ENCODE results near the gene SLC26A1. TPM values are rescaled to one million over a fixed set of nuclear protein-coding genes. Genes with fewer than 3 reads are reported as not detected.

SLC26A1 gene
- total RNA-seq, 1 donor from 2014 or later: not detected

GRCh38 chr4:1009542-1010394 lies 16.6 kb upstream of the SLC26A1 start:
- peaks cover 9% of the 10 kb centered on the region for H3K9me3 Mint-ChIP-seq
- Histone ChIP-seq H2AFZ (replicated peaks) (peak overlapping the region; percentile 97), H3K9ac (no peak overlapping the region), H3K4me2 (peak overlapping the region; percentile 95), H3K4me1 (peaks cover 19% of the 10 kb centered on the region), H4K20me1 (ENCODE audit: low read depth) (peaks cover 36% of the 10 kb centered on the region), H3K9me3 (ENCODE audit: low read depth) (no peaks in the 10 kb centered on the region), H3K27me3 (peaks cover 75% of the 10 kb centered on the region), H3K27ac (no peak overlapping the region), H3K4me3 (peak overlapping the region; percentile 84), H3K36me3 (no peaks in the 10 kb centered on the region), H3K79me2 (ENCODE audit: low read depth) (no peaks in the 10 kb centered on the region), H3F3A (ENCODE audit: low read depth) (peaks cover 41% of the 10 kb centered on the region)
- H3K4me3 Mint-ChIP-seq: peak overlapping the region; percentile 73
- TF ChIP-seq, protein P1, sequence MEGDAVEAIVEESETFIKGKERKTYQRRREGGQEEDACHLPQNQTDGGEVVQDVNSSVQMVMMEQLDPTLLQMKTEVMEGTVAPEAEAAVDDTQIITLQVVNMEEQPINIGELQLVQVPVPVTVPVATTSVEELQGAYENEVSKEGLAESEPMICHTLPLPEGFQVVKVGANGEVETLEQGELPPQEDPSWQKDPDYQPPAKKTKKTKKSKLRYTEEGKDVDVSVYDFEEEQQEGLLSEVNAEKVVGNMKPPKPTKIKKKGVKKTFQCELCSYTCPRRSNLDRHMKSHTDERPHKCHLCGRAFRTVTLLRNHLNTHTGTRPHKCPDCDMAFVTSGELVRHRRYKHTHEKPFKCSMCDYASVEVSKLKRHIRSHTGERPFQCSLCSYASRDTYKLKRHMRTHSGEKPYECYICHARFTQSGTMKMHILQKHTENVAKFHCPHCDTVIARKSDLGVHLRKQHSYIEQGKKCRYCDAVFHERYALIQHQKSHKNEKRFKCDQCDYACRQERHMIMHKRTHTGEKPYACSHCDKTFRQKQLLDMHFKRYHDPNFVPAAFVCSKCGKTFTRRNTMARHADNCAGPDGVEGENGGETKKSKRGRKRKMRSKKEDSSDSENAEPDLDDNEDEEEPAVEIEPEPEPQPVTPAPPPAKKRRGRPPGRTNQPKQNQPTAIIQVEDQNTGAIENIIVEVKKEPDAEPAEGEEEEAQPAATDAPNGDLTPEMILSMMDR (IDR thresholded peaks at IDR 0.05): peak; percentile 35
- TF ChIP-seq EZH2phosphoT487 (IDR thresholded peaks at IDR 0.05) (no peak), EZH2 (IDR thresholded peaks at IDR 0.05) (no peak)
- H3K27me3 Mint-ChIP-seq (ENCODE audit: insufficient read depth, low read depth): peaks cover 50% of the 10 kb centered on the region
- peaks cover 18% of the 10 kb centered on the region for H3K4me1 Mint-ChIP-seq
- peaks cover 2% of the 10 kb centered on the region for H3K36me3 Mint-ChIP-seq
- no peak overlapping the region for H3K27ac Mint-ChIP-seq
- peak; percentile 83 for DNase-seq (ENCODE audit: low spot score)

DNA sequence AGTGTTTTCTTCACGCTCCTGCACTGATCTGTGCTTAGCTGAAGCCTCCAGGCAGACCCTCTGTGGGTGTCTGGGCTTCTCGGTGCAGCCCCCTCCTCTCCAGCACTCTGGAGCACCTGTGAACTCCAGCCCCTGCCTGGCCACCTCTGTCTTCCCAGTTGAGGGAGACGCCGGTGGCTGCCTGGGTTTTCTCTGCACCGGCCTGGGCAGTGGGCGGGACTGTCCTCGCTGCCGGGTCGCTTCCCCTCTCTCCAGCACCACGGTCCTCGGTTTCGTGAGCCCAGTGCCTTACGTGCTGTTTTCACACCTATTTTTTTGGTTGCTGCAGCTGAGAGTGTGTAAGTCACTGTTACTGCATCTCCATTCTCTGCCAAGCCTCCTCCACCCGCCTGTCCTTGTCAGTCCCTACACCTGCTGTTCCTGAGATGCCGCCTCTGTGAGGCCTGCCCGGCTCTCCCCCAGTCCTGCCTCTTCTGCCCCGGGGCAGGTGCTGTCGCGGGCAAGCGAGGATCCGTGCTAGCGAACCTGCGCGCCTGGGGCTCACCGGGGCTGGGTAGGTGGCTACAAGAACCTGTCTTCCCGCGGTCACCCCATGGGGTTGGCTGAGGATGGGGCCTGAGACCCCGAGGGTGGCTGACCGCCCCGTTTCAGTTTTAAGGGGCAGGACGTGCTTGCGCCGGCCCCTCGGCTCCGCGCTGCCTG lies 15.8 kb upstream of the SLC26A1 start:
- Histone ChIP-seq H3K9ac (no peak overlapping the region), H3K36me3 (no peaks in the 10 kb centered on the region), H3K9me3 (ENCODE audit: low read depth) (no peaks in the 10 kb centered on the region), H3K4me2 (peak overlapping the region; percentile 95), H4K20me1 (ENCODE audit: low read depth) (peaks cover 29% of the 10 kb centered on the region), H3K79me2 (ENCODE audit: low read depth) (no peaks in the 10 kb centered on the region), H3K4me3 (peak overlapping the region; percentile 84), H3K27me3 (peaks cover 83% of the 10 kb centered on the region), H3K4me1 (peaks cover 12% of the 10 kb centered on the region), H3K27ac (no peak overlapping the region), H3F3A (ENCODE audit: low read depth) (peaks cover 34% of the 10 kb centered on the region), H2AFZ (replicated peaks) (peak overlapping the region; percentile 97)
- H3K4me1 Mint-ChIP-seq: peaks cover 14% of the 10 kb centered on the region
- peaks cover 58% of the 10 kb centered on the region for H3K27me3 Mint-ChIP-seq (ENCODE audit: insufficient read depth, low read depth)
- peaks cover 9% of the 10 kb centered on the region for H3K9me3 Mint-ChIP-seq
- no peak for DNase-seq (ENCODE audit: low spot score)
- TF ChIP-seq EZH2phosphoT487 (IDR thresholded peaks at IDR 0.05): peak; percentile 48
- TF ChIP-seq, protein P1 (IDR thresholded peaks at IDR 0.05): no peak
- peak overlapping the region; percentile 80 for H3K4me3 Mint-ChIP-seq
- H3K27ac Mint-ChIP-seq: no peak overlapping the region
- H3K36me3 Mint-ChIP-seq: peaks cover 2% of the 10 kb centered on the region

GRCh38 chr4:1006856-1007255 lies 13.7 kb upstream of the SLC26A1 start:
- H3K27me3 ChIP-seq: peaks cover 92% of the 10 kb centered on the region
- no peak overlapping the region for H3K4me3 Mint-ChIP-seq
- no peak overlapping the region for H3K27ac ChIP-seq
- H2AFZ ChIP-seq (replicated peaks): no peak overlapping the region
- no peak for DNase-seq (ENCODE audit: low spot score)
- no peak overlapping the region for H3K9ac ChIP-seq
- H3K27me3 Mint-ChIP-seq (ENCODE audit: insufficient read depth, low read depth): peaks cover 54% of the 10 kb centered on the region
- H4K20me1 ChIP-seq (ENCODE audit: low read depth): peaks cover 24% of the 10 kb centered on the region
- no peaks in the 10 kb centered on the region for H3K36me3 ChIP-seq
- H3K27ac Mint-ChIP-seq: no peak overlapping the region
- no peak overlapping the region for H3K4me2 ChIP-seq
- peaks cover 17% of the 10 kb centered on the region for H3K4me1 ChIP-seq
- H3K9me3 ChIP-seq (ENCODE audit: low read depth): no peaks in the 10 kb centered on the region
- peaks cover 14% of the 10 kb centered on the region for H3F3A ChIP-seq (ENCODE audit: low read depth)
- H3K79me2 ChIP-seq (ENCODE audit: low read depth): no peaks in the 10 kb centered on the region
- peaks cover 9% of the 10 kb centered on the region for H3K9me3 Mint-ChIP-seq
- no peak overlapping the region for H3K4me3 ChIP-seq
- no peak for TF ChIP-seq EZH2 (IDR thresholded peaks at IDR 0.05)
- TF ChIP-seq EZH2phosphoT487 (IDR thresholded peaks at IDR 0.05): peak; percentile 23
- peaks cover 11% of the 10 kb centered on the region for H3K4me1 Mint-ChIP-seq
- peaks cover 2% of the 10 kb centered on the region for H3K36me3 Mint-ChIP-seq
